ENCODE measurements around the gene NAT14. TPM values are rescaled to one million over a fixed set of nuclear protein-coding genes. Genes with fewer than 3 reads are reported as not detected.

The NAT14 gene
- total RNA-seq, 5 donors from 2014 or later (not counting 1 experiment from before 2014, with no cell fraction given) = 6.3 to 10.4 (median 8.1) TPM

DNA sequence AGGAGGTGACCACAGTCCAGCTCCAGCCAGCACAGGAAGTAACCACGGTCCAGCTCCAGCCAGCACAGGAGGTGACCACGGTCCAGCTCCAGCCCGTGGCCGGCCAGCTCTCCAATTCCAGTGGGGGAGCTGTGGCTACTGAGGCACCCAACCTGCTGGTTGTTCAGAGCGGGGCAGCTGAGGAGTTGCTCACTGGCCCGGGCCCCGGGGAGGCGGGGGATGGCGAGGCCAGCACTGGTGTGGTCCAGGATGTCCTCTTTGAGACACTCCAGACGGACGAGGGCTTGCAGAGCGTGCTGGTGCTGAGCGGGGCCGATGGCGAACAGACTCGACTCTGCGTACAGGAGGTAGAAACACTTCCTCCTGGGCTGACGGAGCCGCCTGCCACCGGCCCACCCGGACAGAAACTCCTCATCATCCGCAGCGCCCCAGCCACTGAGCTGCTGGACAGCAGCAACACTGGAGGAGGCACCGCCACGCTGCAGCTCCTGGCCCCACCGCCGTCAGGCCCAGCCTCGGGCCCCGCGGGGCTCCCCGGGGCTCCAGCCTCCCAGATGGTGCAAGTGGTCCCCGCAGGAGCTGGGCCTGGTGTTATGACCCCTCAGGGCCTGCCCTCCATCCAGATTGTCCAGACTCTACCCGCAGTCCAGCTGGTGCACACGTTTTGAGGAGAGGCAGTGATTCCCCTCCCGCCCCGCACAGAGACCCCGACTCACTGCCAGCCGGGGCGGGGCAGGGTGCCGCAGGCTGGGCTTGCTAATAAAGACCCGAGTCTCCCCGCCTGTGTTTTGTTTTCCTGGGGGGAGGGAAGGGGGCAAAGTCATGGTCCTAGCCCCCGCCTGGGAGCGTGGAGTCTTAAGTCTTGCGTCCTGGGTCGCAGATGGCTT is 1.0 kb upstream of the NAT14 start:
- H3K36me3 ChIP-seq (ENCODE audit: control insufficient read depth in 2 of 2, extremely low read depth in 1 of 2, insufficient read depth in 1 of 2, low read length in 1 of 2) = peaks cover 8 to 11% of the 10 kb centered on the region in 2 donors
- H3K27me3 Mint-ChIP-seq = no peaks in the 10 kb centered on the region
- peak overlapping the region; percentile 54 to 83 (median 72) for H3K4me3 Mint-ChIP-seq
- CTCF ChIA-PET = no interaction called here
- peaks cover 14 to 23% (median 23%) of the 10 kb centered on the region in 3 donors for H3K4me1 Mint-ChIP-seq
- H3K27ac Mint-ChIP-seq = no peak overlapping the region
- no peaks in the 10 kb centered on the region for H3K9me3 Mint-ChIP-seq
- peak overlapping the region; percentile 65 for H3K27ac ChIP-seq (ENCODE audit: low read length)
- no peak for ATAC-seq (replicated peaks in 1 of 4)
- peaks cover 7 to 29% of the 10 kb centered on the region in 2 experiments for H3K4me1 ChIP-seq (ENCODE audit: control insufficient read depth in 1 of 2, extremely low read depth in 1 of 2, insufficient read depth in 2 of 2, low read length in 2 of 2)
- no peaks in the 10 kb centered on the region for H3K9me3 ChIP-seq
- peak overlapping the region; percentile 55 to 67 for H3K4me3 ChIP-seq (ENCODE audit: control insufficient read depth in 1 of 2, extremely low read depth in 1 of 2, low read length in 1 of 2)
- WGBS (ENCODE audit: insufficient coverage) = 91% methylated on average over 45 of the region's 46 CpGs
- H3K27me3 ChIP-seq (replicated peaks in 1 of 2; ENCODE audit: control insufficient read depth in 2 of 2, extremely low read depth in 1 of 2, insufficient read depth in 2 of 2, low read length in 1 of 2) = peaks cover 0 to 16% of the 10 kb centered on the region in 2 experiments
- no peak for DNase-seq
- H3K36me3 Mint-ChIP-seq = peaks cover 3% of the 10 kb centered on the region
- POLR2A ChIA-PET = interaction anchor here in 1 of 2 donors (0.6 kb wide), 1 partner anchor 146 kb away, joined by 9 read pairs; no protein-coding TSS in a partner anchor

DNA sequence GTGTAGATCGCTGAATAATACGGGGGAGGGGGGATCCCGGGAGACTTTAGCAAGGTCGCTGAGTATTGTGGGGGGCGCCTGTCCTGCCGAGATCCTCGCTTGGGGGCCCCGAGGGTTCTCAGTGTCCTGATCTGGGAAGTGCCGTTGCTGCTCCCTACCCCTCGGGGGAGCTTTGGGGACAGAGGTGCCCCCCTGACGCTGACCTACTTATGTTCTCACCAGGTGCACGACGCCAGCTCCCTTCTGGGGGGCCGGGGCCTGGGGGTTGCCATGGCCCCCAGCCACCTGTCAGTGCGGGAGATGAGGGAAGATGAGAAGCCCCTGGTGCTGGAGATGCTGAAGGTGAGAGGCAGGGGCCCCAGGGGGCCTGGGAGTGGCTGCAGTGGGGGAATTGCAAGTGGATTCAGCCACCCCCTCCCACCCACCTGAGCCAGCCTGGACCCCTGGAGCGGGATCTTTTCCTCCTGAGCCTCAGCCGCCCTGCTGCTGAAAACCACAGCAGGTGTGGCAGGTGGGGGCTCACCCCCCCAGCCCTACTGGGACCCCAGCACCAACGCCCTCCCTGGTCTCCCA is 537 bp downstream of the NAT14 start:
- ATAC-seq (replicated peaks in 1 of 4) (peak in 2 of 4 experiments; percentile 3 to 15), DNase-seq (peak in 2 of 35 experiments; percentile 21 to 34)
- Histone ChIP-seq H3K27ac (ENCODE audit: low read length) (peak overlapping the region; percentile 65), H3K4me3 (ENCODE audit: control insufficient read depth in 1 of 2, extremely low read depth in 1 of 2, low read length in 1 of 2) (peak overlapping the region; percentile 48 to 55), H3K36me3 (ENCODE audit: control insufficient read depth in 2 of 2, extremely low read depth in 1 of 2, insufficient read depth in 1 of 2, low read length in 1 of 2) (peaks cover 5 to 11% of the 10 kb centered on the region in 2 donors), H3K4me1 (ENCODE audit: control insufficient read depth in 1 of 2, extremely low read depth in 1 of 2, insufficient read depth in 2 of 2, low read length in 2 of 2) (peaks cover 7 to 29% of the 10 kb centered on the region in 2 experiments), H3K9me3 (no peaks in the 10 kb centered on the region), H3K27me3 (replicated peaks in 1 of 2; ENCODE audit: control insufficient read depth in 2 of 2, extremely low read depth in 1 of 2, insufficient read depth in 2 of 2, low read length in 1 of 2) (peaks cover 0 to 25% of the 10 kb centered on the region in 2 experiments)
- CTCF ChIA-PET = interaction anchor here in 1 of 2 donors (0.8 to 1.1 kb wide), 2 partner anchors 18 to 114 kb away, joined by 3 to 6 read pairs; partner anchors contain the start of gene ZNF524
- Mint-ChIP-seq H3K4me1 (peaks cover 6 to 11% (median 10%) of the 10 kb centered on the region in 3 donors), H3K27ac (peak overlapping the region; percentile 61 to 72), H3K9me3 (no peaks in the 10 kb centered on the region), H3K36me3 (peaks cover 2% of the 10 kb centered on the region), H3K4me3 (peak overlapping the region; percentile 72 to 83 (median 74)), H3K27me3 (no peaks in the 10 kb centered on the region)
- POLR2A ChIA-PET = no interaction called here
- 46% methylated on average over 4 of the region's 18 CpGs for WGBS (ENCODE audit: insufficient coverage)

GRCh38 chr19:55486043-55486970 is 1.3 kb downstream of the NAT14 start:
- no peak overlapping the region for H3K4me3 ChIP-seq (ENCODE audit: control insufficient read depth in 1 of 2, extremely low read depth in 1 of 2, low read length in 1 of 2)
- H3K27me3 ChIP-seq (replicated peaks in 1 of 2; ENCODE audit: control insufficient read depth in 2 of 2, extremely low read depth in 1 of 2, insufficient read depth in 2 of 2, low read length in 1 of 2) = peaks cover 0 to 33% of the 10 kb centered on the region in 2 experiments
- no peaks in the 10 kb centered on the region for H3K27me3 Mint-ChIP-seq
- ChIA-PET CTCF (no interaction called here), POLR2A (no interaction called here)
- peak overlapping the region; percentile 64 to 83 (median 74) for H3K4me3 Mint-ChIP-seq
- H3K27ac Mint-ChIP-seq = peak overlapping the region; percentile 61 to 72
- 92% methylated on average over 39 of the region's 53 CpGs for WGBS (ENCODE audit: insufficient coverage)
- ATAC-seq (replicated peaks in 1 of 4) (no peak), DNase-seq (no peak)
- no peaks in the 10 kb centered on the region for H3K9me3 Mint-ChIP-seq
- no peaks in the 10 kb centered on the region for H3K36me3 Mint-ChIP-seq
- peaks cover 4 to 11% of the 10 kb centered on the region in 2 donors for H3K36me3 ChIP-seq (ENCODE audit: control insufficient read depth in 2 of 2, extremely low read depth in 1 of 2, insufficient read depth in 1 of 2, low read length in 1 of 2)
- H3K4me1 ChIP-seq (ENCODE audit: control insufficient read depth in 1 of 2, extremely low read depth in 1 of 2, insufficient read depth in 2 of 2, low read length in 2 of 2) = peaks cover 7 to 29% of the 10 kb centered on the region in 2 experiments
- peak overlapping the region; percentile 65 for H3K27ac ChIP-seq (ENCODE audit: low read length)
- H3K4me1 Mint-ChIP-seq = peaks cover 6 to 11% (median 9%) of the 10 kb centered on the region in 3 donors
- H3K9me3 ChIP-seq = no peaks in the 10 kb centered on the region

DNA sequence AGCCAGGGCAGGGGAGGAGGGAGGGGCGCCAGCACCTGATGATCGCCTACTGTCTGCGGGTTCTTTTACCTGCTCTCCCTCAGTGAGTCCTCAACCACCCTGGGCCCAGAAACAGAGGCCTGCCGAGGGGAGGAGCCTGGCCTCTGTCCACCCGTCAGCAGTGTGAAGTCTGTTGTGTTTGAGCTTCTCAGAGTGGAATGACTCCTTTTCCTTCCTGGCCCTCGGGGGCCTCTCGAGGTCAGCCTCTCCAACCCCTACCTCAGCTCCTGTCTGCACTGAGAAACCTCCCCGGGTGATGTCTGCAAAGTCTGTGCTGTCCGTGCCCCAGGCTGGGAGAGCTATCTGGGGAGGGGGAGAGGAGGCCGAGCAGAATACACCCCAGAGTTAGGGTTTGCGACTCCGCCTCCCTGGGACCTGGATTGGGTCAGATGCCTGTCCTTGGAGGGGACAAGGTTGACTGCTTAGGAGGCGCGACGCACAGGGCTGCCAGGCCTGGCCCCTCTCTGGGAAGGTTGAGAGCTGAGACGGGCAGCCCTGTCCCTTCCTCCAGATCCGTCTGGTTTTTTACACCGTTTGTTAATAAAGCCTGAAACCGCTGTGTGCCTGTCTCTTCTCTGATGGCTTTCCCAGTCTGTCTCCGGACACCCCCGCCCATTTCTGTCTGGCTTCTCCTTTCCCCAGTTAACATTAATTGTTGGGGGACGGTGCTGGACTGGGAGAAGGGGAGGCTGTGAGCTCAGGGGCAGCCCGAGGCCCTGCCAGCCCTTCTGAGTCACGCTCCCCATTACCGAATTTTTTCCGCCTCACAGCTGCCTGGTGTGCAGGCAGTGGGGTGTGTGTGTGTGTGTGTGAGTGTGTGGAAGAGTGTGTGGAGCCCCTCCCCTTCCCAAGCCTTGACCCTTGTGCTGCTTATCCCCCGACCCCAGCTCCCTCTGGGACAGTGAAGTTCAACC is 2.3 kb downstream of the NAT14 start:
- no peaks in the 10 kb centered on the region for H3K9me3 ChIP-seq
- WGBS (ENCODE audit: insufficient coverage) = 71% methylated on average over 12 of the region's 27 CpGs
- Mint-ChIP-seq H3K4me1 (peaks cover 6 to 11% (median 9%) of the 10 kb centered on the region in 3 donors), H3K36me3 (no peaks in the 10 kb centered on the region), H3K9me3 (no peaks in the 10 kb centered on the region), H3K4me3 (no peak overlapping the region), H3K27me3 (peaks cover 0 to 7% of the 10 kb centered on the region in 2 donors), H3K27ac (peak overlapping the region; percentile 28 to 43)
- ChIA-PET POLR2A (interaction anchor here in 1 of 2 donors (0.5 to 0.6 kb wide), 2 partner anchors 8 to 10 kb away, joined by 3 to 8 read pairs; no protein-coding TSS in a partner anchor), CTCF (no interaction called here)
- ATAC-seq (replicated peaks in 1 of 4) = peak in 1 of 4 experiments; percentile 26
- H3K27ac ChIP-seq (ENCODE audit: low read length) = peak overlapping the region; percentile 47
- H3K4me1 ChIP-seq (ENCODE audit: control insufficient read depth in 1 of 2, extremely low read depth in 1 of 2, insufficient read depth in 2 of 2, low read length in 2 of 2) = peaks cover 7 to 29% of the 10 kb centered on the region in 2 experiments
- H3K4me3 ChIP-seq (ENCODE audit: control insufficient read depth in 1 of 2, extremely low read depth in 1 of 2, low read length in 1 of 2) = no peak overlapping the region
- peaks cover 0 to 11% of the 10 kb centered on the region in 2 donors for H3K36me3 ChIP-seq (ENCODE audit: control insufficient read depth in 2 of 2, extremely low read depth in 1 of 2, insufficient read depth in 1 of 2, low read length in 1 of 2)
- H3K27me3 ChIP-seq (replicated peaks in 1 of 2; ENCODE audit: control insufficient read depth in 2 of 2, extremely low read depth in 1 of 2, insufficient read depth in 2 of 2, low read length in 1 of 2) = peaks cover 0 to 42% of the 10 kb centered on the region in 2 experiments
- peak in 1 of 35 experiments; percentile 32 for DNase-seq

GRCh38 chr19:55487924-55488687 is 3.1 kb downstream of the NAT14 start, which contains the start of gene SSC5D:
Gene SSC5D (plus strand): TSS chr19:55488436. CDS start chr19:55488590, 154 bp downstream.
- peaks cover 6 to 11% (median 9%) of the 10 kb centered on the region in 3 donors for H3K4me1 Mint-ChIP-seq
- no peak within 1 kb of the TSS for H3K4me3 Mint-ChIP-seq
- peaks cover 3 to 11% of the 10 kb centered on the region in 2 donors for H3K27me3 Mint-ChIP-seq
- H3K9me3 ChIP-seq = no peaks in the 10 kb centered on the region
- H3K36me3 Mint-ChIP-seq = no peaks in the 10 kb centered on the region
- 48% methylated on average over 9 of the region's 21 CpGs for WGBS (ENCODE audit: insufficient coverage)
- peaks cover 0 to 6% of the 10 kb centered on the region in 2 donors for H3K36me3 ChIP-seq (ENCODE audit: control insufficient read depth in 2 of 2, extremely low read depth in 1 of 2, insufficient read depth in 1 of 2, low read length in 1 of 2)
- ATAC-seq (replicated peaks in 1 of 4) = no peak
- no peak within 1 kb of the TSS for H3K27ac ChIP-seq (ENCODE audit: low read length)
- DNase-seq = no peak
- H3K27me3 ChIP-seq (replicated peaks in 1 of 2; ENCODE audit: control insufficient read depth in 2 of 2, extremely low read depth in 1 of 2, insufficient read depth in 2 of 2, low read length in 1 of 2) = peaks cover 0 to 51% of the 10 kb centered on the region in 2 experiments
- POLR2A ChIA-PET = interaction anchor here in 1 of 2 donors (0.6 kb wide), 2 partner anchors 11 to 20 kb away, joined by 4 to 8 read pairs; no protein-coding TSS in a partner anchor
- CTCF ChIA-PET = no interaction called here
- no peaks in the 10 kb centered on the region for H3K9me3 Mint-ChIP-seq
- H3K4me1 ChIP-seq (ENCODE audit: control insufficient read depth in 1 of 2, extremely low read depth in 1 of 2, insufficient read depth in 2 of 2, low read length in 2 of 2) = peaks cover 7 to 28% of the 10 kb centered on the region in 2 experiments
- no peak within 1 kb of the TSS for H3K4me3 ChIP-seq (ENCODE audit: control insufficient read depth in 1 of 2, extremely low read depth in 1 of 2, low read length in 1 of 2)
- peak within 1 kb of the TSS in 1 of 2 donors; percentile 43 for H3K27ac Mint-ChIP-seq

Data from T-cell (primary cell).